Glutamatergic neuron (in vitro differentiated cells): Measurements from ENCODE around the gene TMEM183A. TPM values are rescaled to one million over a fixed set of nuclear protein-coding genes. Genes with fewer than 3 reads are reported as not detected.

Source experiments
- DNase-seq: peaks from one replicate; pipeline ENCODE4 v3.0.0; 2022
- H3K27ac Mint-ChIP-seq: one replicate; pipeline ENCODE4 v1.8.0; 2020; ENCODE audit warnings: mild to moderate bottlenecking, mixed read lengths, inconsistent platforms; ENCODE audit not compliant: unreplicated experiment
- H3K27me3 Mint-ChIP-seq: one replicate; pipeline ENCODE4 v1.8.0; 2020; ENCODE audit warnings: mild to moderate bottlenecking, moderate library complexity, mixed read lengths, inconsistent platforms; ENCODE audit not compliant: unreplicated experiment
- H3K36me3 Mint-ChIP-seq: one replicate; pipeline ENCODE4 v1.8.0; 2020; ENCODE audit warnings: mild to moderate bottlenecking, mixed read lengths, inconsistent platforms; ENCODE audit not compliant: unreplicated experiment
- H3K4me1 Mint-ChIP-seq: one replicate; pipeline ENCODE4 v1.8.0; 2020; ENCODE audit warnings: mild to moderate bottlenecking, low read depth, mixed read lengths, inconsistent platforms; ENCODE audit not compliant: unreplicated experiment
- H3K4me3 Mint-ChIP-seq: one replicate; pipeline ENCODE4 v1.8.0; 2020; ENCODE audit warnings: mild to moderate bottlenecking, mixed read lengths, inconsistent platforms; ENCODE audit not compliant: unreplicated experiment
- H3K9me3 Mint-ChIP-seq: one replicate; pipeline ENCODE4 v1.8.0; 2020; ENCODE audit warnings: mild to moderate bottlenecking, moderate library complexity, mixed read lengths, inconsistent platforms; ENCODE audit not compliant: unreplicated experiment
- long read RNA-seq: library from polyadenylated mRNA; unstranded; transcript quantifications from one replicate; pipeline ENCODE4 v2.0.0, GENCODE V29; 2020; ENCODE audit not compliant: unreplicated experiment
- total RNA-seq: library from RNA; stranded (reverse); fragmentation: NEBNext Ultra II Directional; extraction: Animal tissue kit (Norgen Biotek cat#: 25700); gene quantifications from one replicate; pipeline ENCODE4 v1.2.1, GENCODE V29; 2021; ENCODE audit not compliant: unreplicated experiment
- TF ChIP-seq, protein P1 (sequence below): fragments of 200-600 bp; sonication (generic); IDR thresholded peaks from one replicate; pipeline ENCODE4 v1.5.0; 2021; ENCODE audit not compliant: partially characterized antibody, unreplicated experiment

TMEM183A gene
- total RNA-seq: 61.5 TPM
- long read RNA-seq, transcript TMEM183A-201 (8 exons, 3,019 nt): major isoform, 51 of 76 reads
- long read RNA-seq, partial matches to known transcripts: 4 of 76 reads
- long read RNA-seq, other reads (novel, unspliced or antisense): 21 of 76 reads

DNA sequence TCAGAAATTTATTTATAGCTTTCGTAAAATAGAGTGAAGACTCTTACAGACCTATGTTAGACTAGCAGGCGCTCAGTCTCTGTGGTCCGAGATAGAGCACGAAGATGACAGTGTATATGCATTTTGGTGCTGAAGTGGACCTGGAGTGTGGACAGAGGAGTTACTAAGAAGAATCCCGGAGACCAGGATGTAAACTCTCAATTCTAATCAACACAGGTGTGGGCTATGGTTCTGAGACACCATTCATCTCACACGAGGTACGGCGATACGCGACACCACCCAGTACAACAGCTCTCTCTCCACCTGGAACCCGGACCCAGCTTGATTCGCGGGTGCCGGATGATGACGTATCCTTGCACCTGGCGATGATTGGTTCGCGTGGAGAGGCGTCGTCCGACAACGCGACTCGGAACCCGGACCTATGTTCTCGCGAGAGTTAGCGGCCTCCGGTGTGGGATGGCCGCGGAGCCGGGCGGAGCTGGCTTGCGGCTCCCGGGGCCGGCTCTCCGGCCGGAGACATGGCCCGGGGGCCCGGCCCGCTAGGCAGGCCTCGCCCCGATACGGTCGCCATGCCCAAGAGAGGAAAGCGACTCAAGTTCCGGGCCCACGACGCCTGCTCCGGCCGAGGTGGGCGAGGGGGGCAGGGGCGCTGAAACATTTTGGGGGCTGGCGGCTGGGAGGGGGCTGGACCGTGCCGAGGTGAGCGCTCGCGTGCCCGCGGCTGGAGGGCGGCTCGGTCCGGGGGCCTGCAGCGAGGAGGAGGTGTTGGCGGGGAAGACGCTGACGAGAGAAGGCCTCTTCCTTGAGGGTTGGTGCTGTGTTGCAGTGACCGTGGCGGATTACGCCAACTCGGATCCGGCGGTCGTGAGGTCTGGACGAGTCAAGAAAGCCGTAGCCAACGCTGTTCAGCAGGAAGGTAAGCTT is at the start of gene TMEM183A:
TMEM183A (plus strand) TSS at position 427 of the 924 bp plus-strand sequence; CDS start at position 519, 92 bp downstream.
- peaks cover 5% of the 10 kb centered on the region for H3K27me3 Mint-ChIP-seq
- peak within 1 kb of the TSS; percentile 97 for H3K4me3 Mint-ChIP-seq
- peaks cover 4% of the 10 kb centered on the region for H3K9me3 Mint-ChIP-seq

DNA sequence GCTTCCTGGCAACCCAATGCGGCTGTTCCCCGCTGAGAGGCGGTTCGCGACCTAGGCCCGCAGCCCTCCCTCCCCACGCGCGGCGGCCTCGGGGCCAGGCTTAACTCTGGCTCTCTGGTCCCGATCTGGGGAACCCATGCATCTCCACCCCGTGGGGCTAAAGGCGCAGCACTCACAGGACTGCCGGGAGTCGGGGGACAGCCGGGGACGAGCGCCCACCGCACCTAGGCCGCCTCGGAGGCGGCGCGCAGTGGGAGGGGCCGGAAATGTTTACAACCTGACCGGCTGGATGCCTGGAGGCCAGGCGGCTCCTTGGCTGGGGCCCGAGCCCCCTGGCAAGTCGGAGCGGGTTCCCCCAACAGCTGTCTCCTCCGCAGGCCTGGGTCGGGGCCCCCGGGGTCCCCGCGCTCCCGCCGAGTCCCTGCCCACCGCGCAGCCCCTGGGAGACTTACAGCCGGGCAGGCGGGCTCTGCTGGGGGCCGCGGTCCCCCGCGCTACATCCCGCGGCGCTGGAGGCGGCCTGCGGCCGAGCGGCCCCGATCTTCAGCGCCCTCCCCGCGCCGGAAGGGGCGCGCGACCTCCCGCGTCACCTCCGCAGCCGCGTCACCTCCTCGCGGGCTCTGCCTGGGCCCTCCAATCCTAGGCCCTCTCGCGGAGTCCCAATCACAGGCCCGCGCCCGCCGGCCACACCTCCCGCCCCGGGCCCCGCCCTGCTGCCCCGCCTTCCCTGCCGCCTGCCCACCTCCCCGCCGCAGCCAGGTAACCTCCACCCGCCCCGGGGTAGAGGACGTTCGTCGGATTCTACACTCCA is 49.2 kb upstream of the TMEM183A start, which contains the start of gene ADIPOR1:
ADIPOR1 (minus strand) TSS at position 580 of the 811 bp plus-strand sequence. CDS start 7,242 bp downstream, outside the sequence.
- TF ChIP-seq, protein P1, sequence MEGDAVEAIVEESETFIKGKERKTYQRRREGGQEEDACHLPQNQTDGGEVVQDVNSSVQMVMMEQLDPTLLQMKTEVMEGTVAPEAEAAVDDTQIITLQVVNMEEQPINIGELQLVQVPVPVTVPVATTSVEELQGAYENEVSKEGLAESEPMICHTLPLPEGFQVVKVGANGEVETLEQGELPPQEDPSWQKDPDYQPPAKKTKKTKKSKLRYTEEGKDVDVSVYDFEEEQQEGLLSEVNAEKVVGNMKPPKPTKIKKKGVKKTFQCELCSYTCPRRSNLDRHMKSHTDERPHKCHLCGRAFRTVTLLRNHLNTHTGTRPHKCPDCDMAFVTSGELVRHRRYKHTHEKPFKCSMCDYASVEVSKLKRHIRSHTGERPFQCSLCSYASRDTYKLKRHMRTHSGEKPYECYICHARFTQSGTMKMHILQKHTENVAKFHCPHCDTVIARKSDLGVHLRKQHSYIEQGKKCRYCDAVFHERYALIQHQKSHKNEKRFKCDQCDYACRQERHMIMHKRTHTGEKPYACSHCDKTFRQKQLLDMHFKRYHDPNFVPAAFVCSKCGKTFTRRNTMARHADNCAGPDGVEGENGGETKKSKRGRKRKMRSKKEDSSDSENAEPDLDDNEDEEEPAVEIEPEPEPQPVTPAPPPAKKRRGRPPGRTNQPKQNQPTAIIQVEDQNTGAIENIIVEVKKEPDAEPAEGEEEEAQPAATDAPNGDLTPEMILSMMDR: peak; percentile 41
- Mint-ChIP-seq H3K27ac (peak within 1 kb of the TSS; percentile 83), H3K36me3 (no peaks in the 10 kb centered on the region), H3K4me1 (peaks cover 8% of the 10 kb centered on the region), H3K4me3 (peak within 1 kb of the TSS; percentile 98), H3K27me3 (peaks cover 3% of the 10 kb centered on the region), H3K9me3 (peaks cover 5% of the 10 kb centered on the region)
- DNase-seq: peak; percentile 92

More for the DNA sequence above, at the start of gene TMEM183A:
- H3K36me3 Mint-ChIP-seq: no peaks in the 10 kb centered on the region
- TF ChIP-seq, protein P1: no peak
- DNase-seq: peak; percentile 97
- H3K27ac Mint-ChIP-seq: peak within 1 kb of the TSS; percentile 95
- peaks cover 12% of the 10 kb centered on the region for H3K4me1 Mint-ChIP-seq

GRCh38 chr1:202958544-202959275 is 48.5 kb upstream of the TMEM183A start:
- Mint-ChIP-seq H3K9me3 (peaks cover 5% of the 10 kb centered on the region), H3K27me3 (peaks cover 3% of the 10 kb centered on the region), H3K4me3 (peak overlapping the region; percentile 98), H3K27ac (peak overlapping the region; percentile 83), H3K36me3 (no peaks in the 10 kb centered on the region), H3K4me1 (peaks cover 8% of the 10 kb centered on the region)
- no peak for DNase-seq
- TF ChIP-seq, protein P1: no peak

DNA sequence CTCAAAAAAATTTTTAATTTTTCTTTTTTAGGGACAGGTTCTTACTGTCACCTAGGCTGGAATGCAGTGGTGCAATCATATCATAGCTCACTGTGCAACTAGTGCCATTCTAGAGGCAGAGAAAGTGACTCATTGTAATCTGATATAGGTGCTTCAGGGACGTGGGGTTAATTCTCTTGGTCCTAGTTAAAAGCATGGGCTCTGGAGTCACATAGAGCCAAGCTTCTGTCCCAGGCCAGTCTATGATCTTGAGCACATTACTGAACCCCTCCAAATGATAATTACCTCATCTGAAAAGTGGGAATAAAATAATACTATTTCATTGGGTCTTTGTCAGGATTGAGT is 47.9 kb upstream of the TMEM183A start:
- peaks cover 3% of the 10 kb centered on the region for H3K27me3 Mint-ChIP-seq
- H3K4me3 Mint-ChIP-seq: no peak overlapping the region

More for the DNA sequence above, 47.9 kb upstream of the TMEM183A start:
- Mint-ChIP-seq H3K4me1 (peaks cover 9% of the 10 kb centered on the region), H3K9me3 (peaks cover 5% of the 10 kb centered on the region), H3K27ac (no peak overlapping the region), H3K36me3 (no peaks in the 10 kb centered on the region)
- TF ChIP-seq, protein P1: no peak
- DNase-seq: no peak
